Endodermal cell (in vitro differentiated cells): ENCODE results near the gene DHTKD1. TPM values are rescaled to one million over a fixed set of nuclear protein-coding genes. Genes with fewer than 3 reads are reported as not detected.

Experiments
- DNase-seq: peaks from one replicate; pipeline ENCODE4 v3.0.0-alpha.2; 2017
- H3K27ac ChIP-seq: 2 replicates; pipeline ENCODE4 v1.5.1; 2013; ENCODE audit warnings: mild to moderate bottlenecking, low read depth, low read length, moderate library complexity
- H3K27me3 ChIP-seq: 2 replicates; pipeline ENCODE4 v1.6.1; 2013; ENCODE audit warnings: mild to moderate bottlenecking, low read length, moderate library complexity; ENCODE audit not compliant: insufficient read depth, control insufficient read depth, poor library complexity, severe bottlenecking
- H3K36me3 ChIP-seq: 2 replicates; pipeline ENCODE4 v1.7.0; 2013; ENCODE audit warnings: mild to moderate bottlenecking, low read length, moderate library complexity; ENCODE audit not compliant: control insufficient read depth, insufficient read depth
- H3K4me1 ChIP-seq: one replicate; pipeline ENCODE4 v1.7.0; 2013; ENCODE audit warnings: low read length; ENCODE audit not compliant: control insufficient read depth, insufficient read depth
- H3K4me3 ChIP-seq: 2 replicates; pipeline ENCODE4 v1.5.1; 2013; ENCODE audit warnings: mild to moderate bottlenecking, low read length, moderate library complexity
- H3K9ac ChIP-seq: 2 replicates; pipeline ENCODE4 v1.6.1; 2013; ENCODE audit warnings: mild to moderate bottlenecking, low read length, moderate library complexity; ENCODE audit not compliant: poor library complexity, severe bottlenecking; ENCODE audit errors: extremely low read depth
- H3K9me3 ChIP-seq: 2 replicates; pipeline ENCODE4 v1.6.1; 2013; ENCODE audit warnings: mild to moderate bottlenecking, low read length, moderate library complexity; ENCODE audit not compliant: control insufficient read depth
- H3K27ac Mint-ChIP-seq: 2 replicates; pipeline ENCODE4 v1.8.0; 2020; ENCODE audit warnings: mixed read lengths
- H3K27me3 Mint-ChIP-seq: 2 replicates; pipeline ENCODE4 v1.8.0; 2021; ENCODE audit warnings: mild to moderate bottlenecking, mixed read lengths; ENCODE audit not compliant: insufficient read depth
- H3K36me3 Mint-ChIP-seq: 2 replicates; pipeline ENCODE4 v1.8.0; 2020; ENCODE audit warnings: low read depth, mixed read lengths
- H3K4me1 Mint-ChIP-seq: 2 replicates; pipeline ENCODE4 v1.8.0; 2020; ENCODE audit warnings: mixed read lengths
- H3K4me3 Mint-ChIP-seq: 2 replicates; pipeline ENCODE4 v1.8.0; 2020; ENCODE audit warnings: mild to moderate bottlenecking, moderate library complexity, mixed read lengths
- H3K9me3 Mint-ChIP-seq: 2 replicates; pipeline ENCODE4 v1.8.0; 2020; ENCODE audit warnings: mild to moderate bottlenecking, mixed read lengths
- WGBS, 2 experiments: methylation state at CpG; one replicate each; pipeline versions ENCODE4 v1.1.5 to v1.1.7; 2013; ENCODE audit warnings: missing lambda C conversion rate in 2 of 2, mixed read lengths in 1 of 2; ENCODE audit not compliant: insufficient coverage in 1 of 2, insufficient read length in 1 of 2; 5-methylcytosine and 5-hydroxymethylcytosine counted together
- total RNA-seq, 2 donors: library from RNA; stranded (reverse); fragmentation: NEBNext Ultra II Directional in 1 of 2; extraction: Animal tissue kit (Norgen Biotek cat#: 25700) in 1 of 2; gene quantifications; 2 replicates in 1 of 2; 3 replicates in 1 of 2; pipeline ENCODE4 v1.2.1, GENCODE V29; 2021
- TF ChIP-seq, protein P1 (sequence below): fragments of 200-600 bp; sonication (generic); conservative IDR thresholded peaks from 2 replicates; pipeline ENCODE4 v1.5.0; 2021; ENCODE audit warnings: antibody characterized with exemption, mild to moderate bottlenecking

DHTKD1 gene
- total RNA-seq, 2 donors from 2014 or later = 56.9 to 61.5 TPM

DNA sequence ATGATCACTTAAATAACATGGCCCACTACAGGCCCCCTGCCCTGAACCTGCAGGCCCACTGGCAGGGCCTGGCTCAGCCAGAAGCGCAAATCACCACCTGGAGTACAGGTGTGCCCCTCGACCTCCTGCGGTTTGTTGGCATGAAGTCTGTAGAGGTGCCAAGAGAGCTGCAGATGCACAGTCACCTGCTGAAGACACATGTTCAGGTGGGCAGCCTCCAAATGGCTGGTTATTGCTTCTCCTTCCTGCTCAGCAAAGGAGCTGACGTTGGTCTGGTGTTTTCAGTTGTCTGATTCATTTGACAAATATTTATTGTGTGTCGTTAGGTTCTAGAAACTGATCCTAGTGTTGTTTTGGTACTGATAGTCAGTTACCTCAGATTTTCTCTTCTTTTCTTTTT is 29.0 kb downstream of the DHTKD1 start:
- Mint-ChIP-seq H3K9me3 (no peaks in the 10 kb centered on the region), H3K27me3 (no peaks in the 10 kb centered on the region), H3K4me3 (no peak overlapping the region), H3K36me3 (peaks cover 70% of the 10 kb centered on the region), H3K4me1 (no peaks in the 10 kb centered on the region), H3K27ac (no peak overlapping the region)
- peaks cover 73% of the 10 kb centered on the region for H3K36me3 ChIP-seq
- H3K9me3 ChIP-seq = no peaks in the 10 kb centered on the region
- no peak for DNase-seq
- no peak overlapping the region for H3K27ac ChIP-seq
- no peaks in the 10 kb centered on the region for H3K4me1 ChIP-seq
- no peak overlapping the region for H3K9ac ChIP-seq
- TF ChIP-seq, protein P1, sequence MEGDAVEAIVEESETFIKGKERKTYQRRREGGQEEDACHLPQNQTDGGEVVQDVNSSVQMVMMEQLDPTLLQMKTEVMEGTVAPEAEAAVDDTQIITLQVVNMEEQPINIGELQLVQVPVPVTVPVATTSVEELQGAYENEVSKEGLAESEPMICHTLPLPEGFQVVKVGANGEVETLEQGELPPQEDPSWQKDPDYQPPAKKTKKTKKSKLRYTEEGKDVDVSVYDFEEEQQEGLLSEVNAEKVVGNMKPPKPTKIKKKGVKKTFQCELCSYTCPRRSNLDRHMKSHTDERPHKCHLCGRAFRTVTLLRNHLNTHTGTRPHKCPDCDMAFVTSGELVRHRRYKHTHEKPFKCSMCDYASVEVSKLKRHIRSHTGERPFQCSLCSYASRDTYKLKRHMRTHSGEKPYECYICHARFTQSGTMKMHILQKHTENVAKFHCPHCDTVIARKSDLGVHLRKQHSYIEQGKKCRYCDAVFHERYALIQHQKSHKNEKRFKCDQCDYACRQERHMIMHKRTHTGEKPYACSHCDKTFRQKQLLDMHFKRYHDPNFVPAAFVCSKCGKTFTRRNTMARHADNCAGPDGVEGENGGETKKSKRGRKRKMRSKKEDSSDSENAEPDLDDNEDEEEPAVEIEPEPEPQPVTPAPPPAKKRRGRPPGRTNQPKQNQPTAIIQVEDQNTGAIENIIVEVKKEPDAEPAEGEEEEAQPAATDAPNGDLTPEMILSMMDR = no peak
- no peaks in the 10 kb centered on the region for H3K27me3 ChIP-seq
- H3K4me3 ChIP-seq = no peak overlapping the region
- WGBS, 2 experiments = 98% methylated on average over 5 of the region's 5 CpGs; no CpG with 5 or more reads in 1 of the 2 experiments

DNA sequence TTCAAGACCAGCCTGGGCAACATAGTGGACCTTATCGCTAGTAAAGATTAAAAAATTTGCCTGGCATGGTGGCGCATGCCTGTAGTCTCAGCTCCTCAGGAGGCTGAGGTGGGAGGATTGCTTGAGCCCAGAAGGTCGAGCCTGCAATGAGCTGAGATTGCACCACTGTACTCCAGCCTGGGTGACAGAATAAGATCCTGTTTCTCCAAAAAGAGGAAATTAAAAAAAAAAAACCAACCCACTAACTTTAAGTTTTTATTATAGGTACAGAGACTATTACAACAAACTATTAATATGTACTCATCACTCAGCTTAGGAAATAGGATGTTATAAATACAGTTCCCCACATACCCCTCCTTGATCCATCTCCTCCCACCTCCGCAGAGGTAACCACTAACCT is 30.2 kb downstream of the DHTKD1 start:
- Mint-ChIP-seq H3K27ac (no peak overlapping the region), H3K4me3 (no peak overlapping the region), H3K27me3 (no peaks in the 10 kb centered on the region), H3K4me1 (no peaks in the 10 kb centered on the region), H3K36me3 (peaks cover 68% of the 10 kb centered on the region), H3K9me3 (no peaks in the 10 kb centered on the region)
- H3K4me3 ChIP-seq = no peak overlapping the region
- no peak overlapping the region for H3K27ac ChIP-seq
- no peaks in the 10 kb centered on the region for H3K9me3 ChIP-seq
- TF ChIP-seq, protein P1 = no peak
- 94 to 95% methylated on average over 3 to 4 of the region's 4 CpGs for WGBS, 2 experiments
- H3K4me1 ChIP-seq = no peaks in the 10 kb centered on the region
- DNase-seq = no peak
- H3K27me3 ChIP-seq = no peaks in the 10 kb centered on the region
- H3K9ac ChIP-seq = no peak overlapping the region
- H3K36me3 ChIP-seq = peaks cover 69% of the 10 kb centered on the region

DNA sequence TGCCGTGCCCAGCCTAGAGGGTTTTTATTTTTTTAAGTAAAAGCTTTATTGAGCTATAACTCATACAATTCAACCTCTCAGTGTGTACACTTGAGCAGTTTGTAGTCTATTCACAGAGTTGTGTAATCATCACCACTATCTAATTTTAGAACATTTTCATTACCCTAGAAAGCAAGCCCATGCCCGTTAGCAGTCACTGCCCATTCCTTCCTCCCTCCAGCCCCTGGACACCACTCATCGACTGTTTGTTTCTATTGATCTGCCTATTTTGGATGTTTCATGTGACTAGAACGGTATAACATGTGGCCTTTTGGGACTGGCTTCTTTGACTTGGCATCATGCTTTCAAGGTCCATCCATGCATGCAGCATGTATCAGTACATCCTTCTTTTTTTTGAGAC is 35.0 kb downstream of the DHTKD1 start:
- TF ChIP-seq, protein P1 = no peak
- Histone ChIP-seq H3K27ac (no peak overlapping the region), H3K36me3 (peaks cover 73% of the 10 kb centered on the region), H3K9me3 (no peaks in the 10 kb centered on the region), H3K9ac (no peak overlapping the region), H3K4me3 (no peak overlapping the region), H3K4me1 (no peaks in the 10 kb centered on the region), H3K27me3 (no peaks in the 10 kb centered on the region)
- Mint-ChIP-seq H3K4me3 (no peak overlapping the region), H3K27ac (no peak overlapping the region), H3K27me3 (no peaks in the 10 kb centered on the region), H3K9me3 (no peaks in the 10 kb centered on the region), H3K4me1 (no peaks in the 10 kb centered on the region), H3K36me3 (peaks cover 87% of the 10 kb centered on the region)
- no peak for DNase-seq
- WGBS, 2 experiments = 93 to 96% methylated on average over 3 to 4 of the region's 4 CpGs
